HG02973 (cell line): ENCODE data around the gene OR4D2.
"Not testable (repeated sequence)": the region's sequence is repeated elsewhere in the genome, so short reads cannot be mapped to it uniquely, and the experiment has no call there.

Experiments
- ATAC-seq: cut with Tn5 transposase; IDR thresholded peaks from one replicate; pipeline ENCODE4 v1.9.1; 2021; ENCODE audit warnings: moderate library complexity; ENCODE audit not compliant: unreplicated experiment

Gene OR4D2

DNA sequence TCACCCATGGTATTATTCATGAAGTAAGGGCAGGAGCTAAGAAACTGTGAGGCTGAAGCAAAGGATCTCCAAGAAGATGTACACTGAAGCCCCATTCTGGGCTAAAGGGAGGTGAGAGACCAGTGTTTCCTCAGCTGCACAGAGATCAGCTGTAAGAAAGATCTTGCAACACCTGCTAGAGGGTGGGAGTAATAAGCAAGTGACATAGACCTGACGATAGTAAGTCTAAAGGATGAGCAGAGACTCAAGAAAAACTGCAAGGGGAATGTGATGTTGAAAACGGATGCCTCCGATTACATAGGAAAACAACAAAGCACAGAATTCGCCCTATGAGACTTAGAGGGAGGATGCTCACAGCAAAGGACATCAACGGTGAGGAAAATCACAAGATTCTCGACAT, at the start of gene OR4D2:
OR4D2 (plus strand) TSS at position 301 of the 400 bp plus-strand sequence. CDS start 2,674 bp downstream, outside the sequence.
- no peak for ATAC-seq

DNA sequence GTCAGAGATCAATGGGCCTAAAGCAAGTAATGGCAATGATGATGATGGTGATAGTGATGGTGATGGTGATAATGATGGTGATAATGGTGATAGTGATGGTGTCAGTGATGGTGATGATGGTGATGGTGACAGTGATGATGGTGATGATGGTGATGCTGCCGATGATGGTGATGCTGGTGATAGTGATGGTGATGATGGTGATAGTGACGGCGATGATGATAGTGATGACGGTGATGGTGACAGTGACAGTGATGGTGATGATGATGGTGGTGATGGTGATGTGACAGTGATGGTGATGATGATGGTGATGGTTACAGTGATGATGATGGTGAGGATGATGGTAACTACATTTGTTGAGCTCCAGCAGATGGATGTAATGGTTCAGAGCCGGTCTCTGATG, 49.4 kb upstream of the OR4D2 start:
- no peak for ATAC-seq

DNA sequence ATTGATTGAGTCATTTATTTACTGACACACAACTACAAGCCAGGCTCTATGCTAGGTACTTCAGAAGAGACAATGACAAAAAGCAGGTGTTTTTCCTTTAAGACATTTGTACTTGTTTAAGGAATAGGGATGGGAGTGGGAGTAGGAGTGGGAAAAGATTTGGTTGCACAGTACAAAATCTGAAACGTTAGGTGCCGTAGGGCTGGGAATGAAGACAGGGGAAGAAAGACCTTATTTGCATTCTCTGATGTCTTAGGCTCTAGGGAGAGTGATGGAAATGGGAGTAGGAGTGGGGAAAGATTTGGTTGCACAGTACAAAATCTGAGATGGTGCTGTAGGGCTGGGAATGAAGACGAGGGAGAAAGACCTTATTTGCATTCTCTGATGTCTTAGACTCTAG, 47.3 kb upstream of the OR4D2 start:
- no peak for ATAC-seq

- no peak for ATAC-seq
Measured at GRCh38 chr17:58120195-58120822, 46.5 kb upstream of the OR4D2 start.

- no peak for ATAC-seq
Measured at GRCh38 chr17:58121925-58122324, 44.9 kb upstream of the OR4D2 start.

- ATAC-seq = no peak
Measured at GRCh38 chr17:58127846-58128245, 38.9 kb upstream of the OR4D2 start.

GRCh38 chr17:58132697-58133096, 34.1 kb upstream of the OR4D2 start:
- ATAC-seq = not testable (repeated sequence)

DNA sequence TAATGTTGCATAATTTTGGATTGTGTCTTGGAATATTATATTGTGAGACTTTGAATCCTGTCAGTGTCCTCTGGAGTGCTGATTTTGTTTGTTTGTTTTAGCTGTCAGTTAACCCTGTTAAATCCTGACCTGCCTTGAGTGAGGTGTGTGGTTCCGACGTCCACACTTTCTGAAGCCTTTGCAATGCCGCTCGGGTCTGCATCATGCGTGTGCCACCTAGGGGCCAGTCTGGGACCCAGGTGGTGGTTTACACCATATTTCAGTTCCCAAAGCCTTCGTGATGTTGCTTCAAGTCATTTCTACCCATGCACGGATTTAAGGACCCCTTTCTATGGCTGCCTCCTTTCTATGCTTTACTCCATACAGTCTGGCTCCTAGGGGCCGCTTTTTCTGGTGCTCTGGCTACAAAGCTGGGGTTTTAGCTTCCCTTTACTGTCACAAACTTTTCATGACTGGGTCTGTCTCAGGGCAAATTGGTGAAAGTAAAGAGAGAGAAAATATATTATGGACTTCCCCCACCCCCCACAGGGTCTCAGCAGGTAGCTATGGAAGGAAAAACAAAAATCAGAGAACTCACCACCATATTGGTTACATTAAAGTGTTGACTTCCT, 30.0 kb upstream of the OR4D2 start:
- no peak for ATAC-seq

DNA sequence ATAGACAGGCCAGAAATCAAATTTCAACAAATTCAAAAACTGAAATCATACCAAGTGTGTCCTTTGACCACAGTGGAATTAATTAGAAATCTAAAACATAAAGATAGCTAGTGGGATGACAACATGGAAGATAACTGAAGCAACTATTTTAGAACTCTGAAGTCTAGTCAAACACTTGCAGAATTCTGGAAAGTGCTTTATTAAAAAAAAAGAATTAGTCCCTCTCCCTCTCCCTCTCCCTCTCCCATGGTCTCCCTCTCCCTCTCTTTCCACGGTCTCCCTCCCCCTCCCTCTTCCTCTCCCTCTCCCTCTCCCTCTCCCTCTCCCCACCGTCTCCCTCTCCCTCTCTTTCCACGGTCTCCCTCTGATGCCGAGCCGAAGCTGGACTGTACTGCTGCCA, 25.3 kb upstream of the OR4D2 start:
- ATAC-seq = no peak

- not testable (repeated sequence) for ATAC-seq
Measured at GRCh38 chr17:58143335-58143734, 23.4 kb upstream of the OR4D2 start.

GRCh38 chr17:58144801-58145200, 22.0 kb upstream of the OR4D2 start:
- no peak for ATAC-seq

GRCh38 chr17:58147930-58148434, 18.8 kb upstream of the OR4D2 start, which contains the start of gene OR4D1:
Gene OR4D1 (plus strand): TSS chr17:58148384. CDS start chr17:58155154, 6,770 bp downstream.
- ATAC-seq = no peak

GRCh38 chr17:58148609-58149008, 18.2 kb upstream of the OR4D2 start:
- ATAC-seq = no peak

GRCh38 chr17:58150394-58150793, 16.4 kb upstream of the OR4D2 start:
- ATAC-seq = no peak

- no peak for ATAC-seq
Measured at GRCh38 chr17:58153046-58153445, 13.7 kb upstream of the OR4D2 start.

DNA sequence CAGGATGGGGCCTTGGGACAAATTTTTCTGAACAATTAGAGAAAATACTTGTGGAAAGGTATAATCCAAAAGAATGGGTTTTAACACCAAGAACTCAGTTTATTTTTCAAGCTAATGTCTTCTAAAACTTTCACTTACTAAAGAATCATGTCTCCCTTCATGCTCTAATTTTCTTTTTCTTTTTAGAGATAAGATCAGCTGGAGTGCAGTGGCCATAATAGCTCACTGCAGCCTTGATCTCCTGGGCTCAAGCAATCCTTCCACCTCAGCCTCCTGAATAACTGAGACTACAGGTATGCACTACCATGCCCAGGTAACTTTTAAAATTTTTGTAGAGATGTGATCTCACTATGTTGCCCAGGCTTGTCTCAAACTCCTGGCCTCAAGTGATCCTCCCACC, 13.1 kb upstream of the OR4D2 start:
- no peak for ATAC-seq

DNA sequence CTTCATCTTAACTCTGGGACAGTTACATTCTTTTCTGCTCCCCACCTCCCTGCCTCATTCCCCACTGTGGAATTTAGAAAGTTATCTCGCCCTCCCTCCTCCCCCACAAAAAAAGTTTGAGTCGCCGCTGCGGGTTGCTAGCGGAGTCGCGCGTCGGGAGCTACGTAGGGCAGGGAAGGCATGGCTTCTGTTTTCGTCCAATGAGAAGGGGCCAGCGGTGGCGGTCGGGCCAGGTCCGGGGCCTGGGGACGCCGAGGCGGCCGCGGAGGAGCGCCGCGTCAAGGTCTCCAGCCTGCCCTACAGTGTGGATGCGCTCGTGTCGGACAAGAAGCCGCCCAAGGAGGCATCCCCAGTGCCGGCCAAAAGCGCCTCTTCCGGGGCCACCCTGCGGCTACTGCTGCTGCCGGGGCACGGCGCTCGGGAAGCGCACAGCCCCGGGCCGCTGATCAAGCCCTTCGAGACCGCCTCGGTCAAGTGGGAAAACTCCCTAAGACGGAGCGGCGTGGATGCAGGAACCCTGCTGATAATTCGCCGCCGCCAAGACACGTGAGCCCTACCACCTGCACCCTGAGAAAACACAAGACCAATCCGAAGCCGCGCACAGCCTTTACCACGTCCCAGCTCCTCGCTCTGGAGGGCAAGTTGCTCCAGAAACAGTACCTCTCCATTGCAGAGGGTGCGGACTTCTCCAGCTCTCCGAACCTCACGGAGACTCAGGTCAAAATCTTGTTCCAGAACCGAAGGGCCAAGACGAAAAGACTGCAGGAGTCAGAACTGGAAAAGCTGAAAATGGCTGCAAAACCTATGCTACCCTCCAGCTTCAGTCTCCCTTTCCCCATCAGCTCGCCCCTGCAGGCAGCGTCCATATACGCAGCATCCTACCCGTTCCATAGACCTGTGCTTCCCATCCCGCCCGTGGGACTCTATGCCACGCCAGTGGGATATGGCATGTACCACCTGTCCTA, 9.7 kb upstream of the OR4D2 start:
- no peak for ATAC-seq

DNA sequence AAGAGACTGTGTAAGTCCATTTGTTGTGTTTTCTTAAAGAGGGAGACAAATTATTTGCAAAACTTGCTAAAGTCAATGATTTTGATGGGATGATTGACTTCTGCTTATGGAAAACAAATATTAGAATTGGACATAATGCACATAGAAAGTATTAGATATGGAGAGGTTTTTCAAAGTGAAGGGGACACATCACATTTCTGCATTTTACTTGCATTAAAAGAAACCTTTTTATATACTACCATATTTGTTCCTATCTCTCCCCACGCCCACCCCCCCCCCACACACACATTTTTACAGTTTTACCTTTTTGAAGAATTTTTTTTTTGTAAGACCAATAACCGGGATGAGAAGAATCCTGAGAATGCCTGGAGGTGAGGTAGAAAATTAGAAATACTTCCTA, 8.6 kb upstream of the OR4D2 start:
- no peak for ATAC-seq

GRCh38 chr17:58161566-58161965, 5.2 kb upstream of the OR4D2 start:
- ATAC-seq = no peak

- no peak for ATAC-seq
Measured at GRCh38 chr17:58165981-58166380, 801 bp upstream of the OR4D2 start.

DNA sequence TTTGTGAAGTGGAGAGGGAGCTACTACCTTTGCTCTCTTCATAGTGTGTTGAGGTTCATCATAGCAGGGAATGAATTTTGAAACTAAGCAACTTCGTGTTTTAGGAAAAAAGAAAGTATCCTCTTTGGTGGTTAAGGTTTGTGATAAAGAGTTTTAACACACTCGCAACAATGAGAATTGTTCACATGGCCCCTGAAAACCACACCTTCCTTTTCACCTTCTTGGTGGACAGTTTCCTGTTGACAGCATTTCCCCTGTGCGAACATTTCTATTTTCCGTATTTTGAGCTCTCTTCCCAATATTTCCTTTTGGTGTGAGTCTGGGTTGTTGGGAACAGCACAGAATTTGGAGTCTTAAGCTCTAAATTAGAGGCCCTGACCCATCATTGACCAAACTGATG, 3.8 kb downstream of the OR4D2 start:
- ATAC-seq = no peak
